Activated CD4-positive, CD25-positive, alpha-beta regulatory T cell treated with anti-CD3 and anti-CD28 coated beads, Interleukin-2, amount 50 U/mL, for 72 hours (primary cell): ENCODE measurements around the gene SLC35D3.
"Not testable (repeated sequence)": the region's sequence is repeated elsewhere in the genome, so short reads cannot be mapped to it uniquely, and the experiment has no call there.

Experiments
- DNase-seq: peaks from one replicate; pipeline ENCODE4 v3.0.0; 2021

SLC35D3 gene

DNA sequence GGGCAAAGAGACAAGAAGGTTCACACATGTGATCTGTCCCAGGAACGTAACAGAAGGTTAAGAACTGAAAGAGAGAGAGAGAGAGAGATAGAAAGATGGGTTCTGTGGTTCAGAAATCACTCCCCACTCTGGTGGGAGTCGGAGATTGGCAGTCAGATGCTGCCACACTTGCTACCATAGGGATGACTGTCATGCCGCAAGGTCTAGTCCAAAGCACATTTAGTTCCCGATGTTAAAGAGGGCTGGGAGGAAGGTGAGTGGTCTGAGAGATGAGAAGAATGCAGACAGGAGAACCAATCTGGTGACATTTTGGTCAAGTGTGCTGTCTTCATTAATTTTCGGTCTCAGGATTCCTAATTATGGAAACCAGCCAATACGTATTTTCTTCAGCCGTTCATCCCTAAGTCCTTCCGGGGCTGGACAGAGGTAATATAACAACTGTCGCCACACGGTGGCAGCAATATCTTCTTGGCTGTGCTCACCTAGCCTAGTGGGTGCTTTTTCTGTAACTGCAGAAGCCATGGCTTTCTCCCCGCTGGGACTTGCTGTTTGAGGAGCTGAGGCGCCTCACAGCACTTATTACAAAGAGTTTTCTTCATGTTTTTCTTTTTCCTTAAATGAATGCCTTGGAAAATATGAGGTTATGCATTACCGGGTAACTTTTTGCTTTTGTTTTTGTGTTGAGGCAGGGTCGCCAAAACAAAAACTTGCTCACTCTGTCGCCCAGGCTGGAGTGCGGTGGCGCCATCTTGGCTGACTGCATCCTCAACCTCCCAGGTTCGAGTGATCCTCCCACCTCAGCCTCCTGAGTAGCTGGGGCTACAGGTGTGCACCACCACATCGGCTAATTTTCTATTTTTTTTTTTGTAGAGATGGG, 46.0 kb downstream of the SLC35D3 start:
- DNase-seq = peak; percentile 63

GRCh38 chr6:136968837-136969236, 46.7 kb downstream of the SLC35D3 start:
- no peak for DNase-seq

DNA sequence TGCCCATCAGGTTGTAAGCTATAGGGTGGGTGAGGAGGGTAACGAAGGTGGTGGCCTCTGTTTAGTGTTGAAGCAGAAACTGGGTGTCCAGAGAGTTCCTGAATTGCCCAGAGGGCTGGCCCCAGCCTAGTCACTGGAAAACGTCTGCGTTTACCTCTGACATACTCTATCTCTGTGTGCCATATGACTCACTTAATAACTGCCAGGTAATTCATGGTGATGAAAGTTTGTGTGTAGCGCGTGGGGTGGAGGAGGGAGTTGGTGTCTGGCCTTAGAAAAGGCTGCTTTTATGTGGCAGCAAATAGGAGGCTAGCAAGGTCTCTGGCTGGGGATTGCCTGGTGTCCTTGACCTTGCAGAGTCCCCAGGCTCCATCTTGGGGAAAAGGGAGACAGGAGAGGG, 47.3 kb downstream of the SLC35D3 start:
- no peak for DNase-seq

DNA sequence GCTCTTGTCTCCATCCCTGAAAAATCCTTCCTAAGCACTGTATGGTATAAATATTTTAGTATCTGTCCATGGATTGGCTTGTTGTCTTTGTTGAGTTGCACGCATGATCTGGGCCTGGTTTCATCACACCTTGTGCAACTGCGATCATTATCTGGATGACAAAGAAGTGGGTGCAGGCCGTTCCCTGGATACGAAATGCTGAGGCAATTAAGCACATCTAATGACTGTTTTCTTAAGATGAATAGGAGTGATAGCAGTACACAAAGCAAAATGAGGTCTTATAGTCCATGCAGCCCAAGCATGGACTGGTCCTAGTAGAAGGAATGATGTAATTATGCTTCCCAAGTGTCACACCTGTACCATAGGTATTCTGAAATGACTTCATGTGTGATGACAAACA, 47.8 kb downstream of the SLC35D3 start:
- DNase-seq = no peak

- no peak for DNase-seq
Measured at GRCh38 chr6:136971609-136972008, 49.5 kb downstream of the SLC35D3 start.

DNA sequence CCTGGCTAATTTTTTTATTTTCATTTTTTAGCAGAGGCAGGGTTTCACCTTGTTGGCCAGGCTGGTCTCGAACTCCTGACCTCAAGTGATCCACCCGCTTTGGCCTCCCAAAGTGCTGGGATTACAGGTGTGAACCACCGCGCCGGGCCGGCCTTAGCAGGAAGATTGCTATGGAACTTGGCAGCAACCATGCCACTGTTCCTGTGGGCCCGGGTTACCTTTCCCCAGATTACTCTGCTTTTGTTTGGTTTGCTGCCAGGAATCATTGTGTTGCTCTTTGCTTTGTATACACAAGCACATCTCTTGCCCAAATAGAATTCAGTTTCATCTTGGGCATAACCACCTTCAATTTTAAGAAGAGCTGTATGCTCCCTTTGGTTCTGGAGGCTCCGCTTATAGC, 51.7 kb downstream of the SLC35D3 start:
- not testable (repeated sequence) for DNase-seq
